Parathyroid adenoma (tissue), 2 donors: ENCODE results near the gene LMO1.

Source experiments
- H2AFZ ChIP-seq: fragments of 300-600 bp; sonication (generic); one replicate; pipeline ENCODE4 v1.7.0; 2017; ENCODE audit warnings: antibody characterized with exemption, mild to moderate bottlenecking
- H3K27ac ChIP-seq: fragments of 300-600 bp; sonication (generic); one replicate; pipeline ENCODE4 v1.7.0; 2017
- H3K27me3 ChIP-seq: fragments of 300-600 bp; sonication (generic); one replicate; pipeline ENCODE4 v1.7.0; 2017; ENCODE audit warnings: low read length; ENCODE audit not compliant: control insufficient read depth, insufficient read depth
- H3K36me3 ChIP-seq: fragments of 300-600 bp; sonication (generic); one replicate; pipeline ENCODE4 v1.7.0; 2017; ENCODE audit warnings: low read length; ENCODE audit not compliant: control insufficient read depth, insufficient read depth
- H3K4me1 ChIP-seq: fragments of 300-600 bp; sonication (generic); one replicate; pipeline ENCODE4 v1.7.0; 2017; ENCODE audit warnings: control low read depth
- H3K4me2 ChIP-seq: fragments of 300-600 bp; sonication (generic); one replicate; pipeline ENCODE4 v1.7.0; 2017; ENCODE audit warnings: low read length
- H3K4me3 ChIP-seq: fragments of 300-600 bp; sonication (generic); one replicate; pipeline ENCODE4 v1.7.0; 2017; ENCODE audit warnings: low read depth, low read length
- H3K79me2 ChIP-seq: fragments of 300-600 bp; sonication (generic); one replicate; pipeline ENCODE4 v1.7.0; 2017; ENCODE audit warnings: control low read depth
- H3K9ac ChIP-seq: fragments of 300-600 bp; sonication (generic); one replicate; pipeline ENCODE4 v1.7.0; 2017; ENCODE audit warnings: mild to moderate bottlenecking
- H3K9me3 ChIP-seq: fragments of 300-600 bp; sonication (generic); one replicate; pipeline ENCODE4 v1.7.0; 2017; ENCODE audit warnings: low read length; ENCODE audit not compliant: control insufficient read depth
- TF ChIP-seq, protein P1 (sequence below): fragments of 300-600 bp; sonication (generic); IDR thresholded peaks from one replicate; pipeline ENCODE4 v1.7.0; 2017; ENCODE audit warnings: antibody characterized with exemption, mild to moderate bottlenecking
- donor health status: primary hyperparathyroidism.

The LMO1 gene

GRCh38 chr11:8289492-8289918, 25.8 kb upstream of the LMO1 start:
- H3K9ac ChIP-seq = no peak overlapping the region
- no peaks in the 10 kb centered on the region for H3K36me3 ChIP-seq
- H3K27me3 ChIP-seq = no peaks in the 10 kb centered on the region
- H3K4me2 ChIP-seq = no peak overlapping the region
- TF ChIP-seq, protein P1, sequence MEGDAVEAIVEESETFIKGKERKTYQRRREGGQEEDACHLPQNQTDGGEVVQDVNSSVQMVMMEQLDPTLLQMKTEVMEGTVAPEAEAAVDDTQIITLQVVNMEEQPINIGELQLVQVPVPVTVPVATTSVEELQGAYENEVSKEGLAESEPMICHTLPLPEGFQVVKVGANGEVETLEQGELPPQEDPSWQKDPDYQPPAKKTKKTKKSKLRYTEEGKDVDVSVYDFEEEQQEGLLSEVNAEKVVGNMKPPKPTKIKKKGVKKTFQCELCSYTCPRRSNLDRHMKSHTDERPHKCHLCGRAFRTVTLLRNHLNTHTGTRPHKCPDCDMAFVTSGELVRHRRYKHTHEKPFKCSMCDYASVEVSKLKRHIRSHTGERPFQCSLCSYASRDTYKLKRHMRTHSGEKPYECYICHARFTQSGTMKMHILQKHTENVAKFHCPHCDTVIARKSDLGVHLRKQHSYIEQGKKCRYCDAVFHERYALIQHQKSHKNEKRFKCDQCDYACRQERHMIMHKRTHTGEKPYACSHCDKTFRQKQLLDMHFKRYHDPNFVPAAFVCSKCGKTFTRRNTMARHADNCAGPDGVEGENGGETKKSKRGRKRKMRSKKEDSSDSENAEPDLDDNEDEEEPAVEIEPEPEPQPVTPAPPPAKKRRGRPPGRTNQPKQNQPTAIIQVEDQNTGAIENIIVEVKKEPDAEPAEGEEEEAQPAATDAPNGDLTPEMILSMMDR = no peak
- H3K27ac ChIP-seq = no peak overlapping the region
- H3K79me2 ChIP-seq = no peaks in the 10 kb centered on the region
- H2AFZ ChIP-seq = no peak overlapping the region
- H3K4me1 ChIP-seq = no peaks in the 10 kb centered on the region
- H3K4me3 ChIP-seq = no peak overlapping the region
- no peaks in the 10 kb centered on the region for H3K9me3 ChIP-seq

DNA sequence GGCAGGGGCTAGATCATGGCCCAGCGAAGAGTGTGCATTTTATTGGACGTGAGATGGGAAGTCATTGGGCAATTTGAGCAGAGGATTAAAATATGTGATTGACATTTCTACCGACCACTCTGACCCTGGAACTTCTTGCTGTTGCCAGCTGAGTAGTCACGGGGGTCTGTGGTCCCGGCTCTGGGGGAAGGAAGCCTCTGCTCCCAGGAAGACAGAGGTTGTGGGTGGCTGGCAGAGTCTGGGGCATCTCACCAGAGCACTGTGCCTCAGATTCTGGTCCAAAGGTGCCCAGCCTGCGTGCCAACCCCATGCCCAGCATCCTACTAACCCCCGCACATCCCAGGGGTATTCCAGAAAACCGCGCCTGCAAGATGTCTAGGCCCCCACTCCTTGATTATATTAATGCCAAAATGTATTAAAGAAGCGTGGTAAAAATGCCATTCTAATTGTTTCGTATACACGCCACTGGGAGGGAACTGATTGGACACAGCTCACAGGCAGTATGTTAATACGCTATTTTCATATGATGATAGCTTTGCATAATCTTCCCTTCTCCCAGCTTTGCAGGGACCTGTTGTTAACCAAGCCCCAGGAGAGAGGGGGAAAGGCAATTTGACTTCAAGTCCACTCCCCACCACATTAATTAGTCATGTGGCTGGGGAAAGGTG, 25.3 kb upstream of the LMO1 start:
- Histone ChIP-seq H3K4me3 (no peak overlapping the region), H3K36me3 (no peaks in the 10 kb centered on the region), H3K27me3 (no peaks in the 10 kb centered on the region), H3K79me2 (no peaks in the 10 kb centered on the region), H3K4me2 (no peak overlapping the region), H3K4me1 (no peaks in the 10 kb centered on the region), H3K27ac (no peak overlapping the region), H3K9me3 (no peaks in the 10 kb centered on the region), H2AFZ (no peak overlapping the region), H3K9ac (no peak overlapping the region)
- TF ChIP-seq, protein P1 = no peak

DNA sequence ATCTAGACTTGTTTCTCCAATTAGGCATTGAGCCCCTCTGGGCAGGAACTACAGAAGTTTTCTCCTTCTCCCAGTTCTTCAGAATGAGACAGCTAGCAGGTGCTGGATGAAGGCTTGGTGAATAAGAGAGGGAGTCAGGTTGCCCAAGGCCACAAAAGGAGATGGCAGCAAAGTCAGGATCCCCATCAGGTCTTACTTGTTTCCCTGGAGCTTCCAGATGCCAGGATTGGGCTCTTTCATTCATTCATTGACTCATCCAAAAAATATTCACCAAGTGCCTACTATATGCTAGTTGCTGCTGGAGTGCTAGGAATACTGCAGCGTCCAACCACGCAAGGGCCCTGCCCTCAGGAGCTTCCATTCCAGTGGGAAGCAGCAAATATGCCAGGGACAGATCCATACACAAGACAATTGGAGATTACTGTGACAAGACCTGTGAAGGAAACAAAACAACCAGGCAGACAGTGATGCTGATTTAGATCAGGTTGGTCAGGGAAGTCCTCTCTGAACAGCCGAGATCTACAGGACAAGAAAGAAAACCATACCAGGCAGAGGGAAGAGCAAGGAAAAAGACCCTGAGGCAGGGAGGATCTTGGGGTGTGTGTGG, 24.6 kb upstream of the LMO1 start:
- Histone ChIP-seq H3K4me3 (no peak overlapping the region), H3K27me3 (no peaks in the 10 kb centered on the region), H3K9ac (no peak overlapping the region), H3K9me3 (no peaks in the 10 kb centered on the region), H3K4me2 (no peak overlapping the region), H3K79me2 (no peaks in the 10 kb centered on the region), H3K36me3 (no peaks in the 10 kb centered on the region), H2AFZ (no peak overlapping the region), H3K27ac (no peak overlapping the region), H3K4me1 (no peaks in the 10 kb centered on the region)
- TF ChIP-seq, protein P1 = no peak

DNA sequence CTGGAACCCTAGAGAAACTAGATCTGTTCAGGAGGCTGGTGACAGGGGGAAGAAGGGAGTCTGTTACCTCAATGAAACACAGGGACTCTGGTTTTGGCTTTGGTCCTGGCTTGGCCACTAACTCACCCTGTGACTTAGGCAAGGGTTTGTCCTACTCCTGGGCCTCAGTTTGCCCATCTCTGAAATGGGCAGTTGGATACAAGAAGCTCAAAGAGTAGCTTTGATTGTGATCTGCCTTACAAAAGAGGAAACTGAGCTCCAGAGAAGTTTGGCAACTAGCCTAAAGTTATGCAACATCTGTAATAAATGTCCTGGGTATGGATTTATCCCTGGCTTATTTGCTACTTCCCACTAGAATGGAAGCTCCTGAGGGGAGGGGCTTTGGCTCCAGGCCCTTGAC, 24.0 kb upstream of the LMO1 start:
- H3K27me3 ChIP-seq = no peaks in the 10 kb centered on the region
- no peak overlapping the region for H2AFZ ChIP-seq
- H3K79me2 ChIP-seq = no peaks in the 10 kb centered on the region
- TF ChIP-seq, protein P1 = no peak
- no peaks in the 10 kb centered on the region for H3K9me3 ChIP-seq
- no peaks in the 10 kb centered on the region for H3K4me1 ChIP-seq
- H3K4me2 ChIP-seq = no peak overlapping the region
- H3K36me3 ChIP-seq = no peaks in the 10 kb centered on the region
- H3K27ac ChIP-seq = no peak overlapping the region
- H3K4me3 ChIP-seq = no peak overlapping the region
- H3K9ac ChIP-seq = no peak overlapping the region

GRCh38 chr11:8287297-8287696, 23.6 kb upstream of the LMO1 start:
- Histone ChIP-seq H3K4me1 (no peaks in the 10 kb centered on the region), H3K27ac (no peak overlapping the region), H3K27me3 (no peaks in the 10 kb centered on the region), H3K4me3 (no peak overlapping the region), H3K4me2 (no peak overlapping the region), H2AFZ (no peak overlapping the region), H3K9me3 (no peaks in the 10 kb centered on the region), H3K9ac (no peak overlapping the region), H3K36me3 (no peaks in the 10 kb centered on the region), H3K79me2 (no peaks in the 10 kb centered on the region)
- TF ChIP-seq, protein P1 = no peak
